GM10266 (cell line): ENCODE results near the gene GMPR2.

Experiments used
- DNase-seq: peaks from one replicate; pipeline ENCODE4 v3.0.0; 2012; ENCODE audit errors: extremely low spot score
- TF ChIP-seq, protein P1 (sequence below): IDR thresholded peaks from 2 replicates; pipeline ENCODE4 v1.5.1; 2012; ENCODE audit warnings: mild to moderate bottlenecking, low read depth; ENCODE audit not compliant: control insufficient read depth, insufficient read depth; ENCODE audit errors: missing control alignments

GMPR2 gene

DNA sequence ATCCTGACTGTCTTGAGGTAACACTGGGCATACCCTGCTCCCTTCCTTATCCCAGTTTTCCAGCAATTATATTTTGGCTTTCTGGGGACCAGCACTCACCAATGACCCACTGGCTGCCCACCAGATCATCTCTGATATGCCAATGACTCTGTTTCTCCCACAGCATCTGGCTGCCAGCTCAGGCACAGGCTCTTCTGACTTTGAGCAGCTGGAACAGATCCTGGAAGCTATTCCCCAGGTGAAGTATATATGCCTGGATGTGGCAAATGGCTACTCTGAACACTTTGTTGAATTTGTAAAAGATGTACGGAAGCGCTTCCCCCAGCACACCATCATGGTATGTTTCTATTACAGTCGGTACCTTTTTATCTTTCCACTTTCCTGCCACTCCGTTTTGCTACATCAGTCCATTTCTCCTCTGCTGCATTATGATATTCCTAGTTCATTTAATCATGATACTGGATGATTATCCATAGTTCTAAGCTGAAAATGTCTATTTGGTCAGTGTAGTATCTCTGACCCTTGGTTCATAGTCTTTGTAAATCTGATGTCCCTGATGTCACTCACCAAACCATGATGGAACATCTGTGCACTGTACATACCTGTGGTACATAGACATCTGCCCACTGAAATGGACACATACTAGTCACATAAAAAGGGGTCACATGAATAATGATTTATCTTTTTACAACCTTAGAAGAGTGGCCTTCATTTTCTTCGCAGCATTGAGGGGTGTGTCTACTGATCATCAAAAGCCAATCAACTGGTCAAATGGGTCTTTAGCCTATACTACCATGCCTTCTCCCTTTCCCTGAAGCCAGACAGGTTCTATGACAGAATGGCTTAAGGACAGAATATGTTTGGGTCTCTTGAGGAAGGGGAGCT, 3.3 kb downstream of the GMPR2 start:
- TF ChIP-seq, protein P1, sequence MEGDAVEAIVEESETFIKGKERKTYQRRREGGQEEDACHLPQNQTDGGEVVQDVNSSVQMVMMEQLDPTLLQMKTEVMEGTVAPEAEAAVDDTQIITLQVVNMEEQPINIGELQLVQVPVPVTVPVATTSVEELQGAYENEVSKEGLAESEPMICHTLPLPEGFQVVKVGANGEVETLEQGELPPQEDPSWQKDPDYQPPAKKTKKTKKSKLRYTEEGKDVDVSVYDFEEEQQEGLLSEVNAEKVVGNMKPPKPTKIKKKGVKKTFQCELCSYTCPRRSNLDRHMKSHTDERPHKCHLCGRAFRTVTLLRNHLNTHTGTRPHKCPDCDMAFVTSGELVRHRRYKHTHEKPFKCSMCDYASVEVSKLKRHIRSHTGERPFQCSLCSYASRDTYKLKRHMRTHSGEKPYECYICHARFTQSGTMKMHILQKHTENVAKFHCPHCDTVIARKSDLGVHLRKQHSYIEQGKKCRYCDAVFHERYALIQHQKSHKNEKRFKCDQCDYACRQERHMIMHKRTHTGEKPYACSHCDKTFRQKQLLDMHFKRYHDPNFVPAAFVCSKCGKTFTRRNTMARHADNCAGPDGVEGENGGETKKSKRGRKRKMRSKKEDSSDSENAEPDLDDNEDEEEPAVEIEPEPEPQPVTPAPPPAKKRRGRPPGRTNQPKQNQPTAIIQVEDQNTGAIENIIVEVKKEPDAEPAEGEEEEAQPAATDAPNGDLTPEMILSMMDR: no peak
- DNase-seq: no peak

DNA sequence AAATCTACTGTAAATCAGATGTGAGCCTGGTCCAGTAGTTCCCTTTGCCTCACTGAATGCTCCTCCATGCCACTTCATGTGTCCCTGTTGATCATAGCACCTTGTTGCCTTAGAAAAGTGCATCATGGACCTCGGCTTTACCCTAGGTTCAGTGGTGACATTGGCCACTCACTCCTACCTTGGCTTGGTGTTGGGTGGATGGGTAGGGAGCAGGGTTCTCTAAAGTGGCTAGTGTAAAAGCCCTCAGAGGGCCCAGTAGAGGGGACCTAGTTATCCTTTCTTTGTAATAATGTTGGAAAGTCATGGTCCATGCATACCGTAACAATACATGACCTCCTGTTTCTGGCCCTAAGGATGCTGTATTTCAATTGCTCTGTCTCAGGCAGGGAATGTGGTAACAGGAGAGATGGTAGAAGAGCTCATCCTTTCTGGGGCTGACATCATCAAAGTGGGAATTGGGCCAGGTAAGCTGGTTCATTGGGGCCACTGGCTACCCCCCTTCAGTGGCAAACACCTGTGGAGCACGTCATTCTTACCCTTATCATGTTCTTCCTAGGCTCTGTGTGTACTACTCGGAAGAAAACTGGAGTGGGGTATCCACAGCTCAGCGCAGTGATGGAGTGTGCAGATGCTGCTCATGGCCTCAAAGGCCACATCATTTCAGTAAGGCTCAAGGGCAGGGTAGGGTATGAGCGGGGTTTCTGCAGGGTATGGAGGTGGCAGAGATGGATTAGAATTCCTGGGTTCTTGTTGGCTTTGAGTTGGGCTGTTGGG, 4.1 kb downstream of the GMPR2 start:
- TF ChIP-seq, protein P1: no peak
- no peak for DNase-seq

DNA sequence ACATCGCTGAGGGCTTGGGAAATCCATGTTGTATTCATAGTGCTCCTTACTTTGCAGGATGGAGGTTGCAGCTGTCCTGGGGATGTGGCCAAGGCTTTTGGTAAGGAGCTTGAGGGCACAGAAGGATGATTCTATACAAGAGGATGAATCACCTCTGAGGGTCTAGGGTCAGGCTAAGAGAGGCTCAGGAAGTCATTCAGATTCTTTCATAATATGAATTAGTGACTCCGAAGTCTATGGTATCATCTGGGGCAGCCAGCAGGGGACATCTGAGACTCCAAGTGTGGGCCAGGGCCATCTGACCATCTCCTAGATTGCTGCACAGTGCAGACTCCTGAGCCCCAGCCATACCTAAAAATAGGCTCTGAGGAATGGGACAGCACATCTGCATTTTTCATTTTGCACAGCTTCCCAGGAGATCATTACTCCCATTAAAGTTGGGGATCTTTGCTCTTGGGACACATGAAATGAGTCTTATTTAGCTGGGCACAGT, 4.8 kb downstream of the GMPR2 start:
- TF ChIP-seq, protein P1: no peak
- no peak for DNase-seq

DNA sequence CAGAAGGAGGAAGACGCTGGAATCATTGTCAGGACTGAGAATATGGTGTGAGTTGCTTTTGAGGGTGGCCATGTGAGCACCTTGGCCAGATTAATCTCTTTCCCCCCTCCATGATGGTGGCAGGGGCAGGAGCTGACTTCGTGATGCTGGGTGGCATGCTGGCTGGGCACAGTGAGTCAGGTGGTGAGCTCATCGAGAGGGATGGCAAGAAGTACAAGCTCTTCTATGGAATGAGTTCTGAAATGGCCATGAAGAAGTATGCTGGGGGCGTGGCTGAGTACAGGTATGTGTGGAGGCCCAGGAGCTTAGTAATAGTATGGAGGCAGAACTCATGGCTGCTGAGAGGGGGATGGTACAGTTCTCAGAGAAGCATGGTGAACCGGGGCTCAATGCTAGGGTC, 5.4 kb downstream of the GMPR2 start:
- TF ChIP-seq, protein P1: no peak

DNA sequence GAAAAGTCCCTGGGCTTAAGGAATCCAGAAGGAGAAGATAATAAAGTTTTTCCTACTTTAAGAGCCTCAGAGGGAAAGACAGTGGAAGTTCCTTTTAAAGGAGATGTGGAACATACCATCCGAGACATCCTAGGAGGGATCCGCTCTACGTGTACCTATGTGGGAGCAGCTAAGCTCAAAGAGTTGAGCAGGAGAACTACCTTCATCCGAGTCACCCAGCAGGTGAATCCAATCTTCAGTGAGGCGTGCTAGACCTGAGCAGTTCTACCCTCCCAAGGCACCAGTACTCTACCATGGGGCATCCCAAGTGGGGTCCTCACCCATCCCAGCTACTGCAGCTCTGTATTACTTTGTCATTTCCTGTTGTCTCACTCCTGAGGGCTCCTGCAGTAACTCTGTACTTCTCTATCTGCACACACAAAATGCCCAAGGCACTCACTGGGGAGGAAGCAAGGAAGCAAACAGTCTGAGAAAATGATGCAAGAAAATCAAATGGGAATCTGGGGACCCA, 5.9 kb downstream of the GMPR2 start:
- no peak for DNase-seq
- TF ChIP-seq, protein P1: no peak

More for the DNA sequence above, 5.4 kb downstream of the GMPR2 start:
- no peak for DNase-seq

DNA sequence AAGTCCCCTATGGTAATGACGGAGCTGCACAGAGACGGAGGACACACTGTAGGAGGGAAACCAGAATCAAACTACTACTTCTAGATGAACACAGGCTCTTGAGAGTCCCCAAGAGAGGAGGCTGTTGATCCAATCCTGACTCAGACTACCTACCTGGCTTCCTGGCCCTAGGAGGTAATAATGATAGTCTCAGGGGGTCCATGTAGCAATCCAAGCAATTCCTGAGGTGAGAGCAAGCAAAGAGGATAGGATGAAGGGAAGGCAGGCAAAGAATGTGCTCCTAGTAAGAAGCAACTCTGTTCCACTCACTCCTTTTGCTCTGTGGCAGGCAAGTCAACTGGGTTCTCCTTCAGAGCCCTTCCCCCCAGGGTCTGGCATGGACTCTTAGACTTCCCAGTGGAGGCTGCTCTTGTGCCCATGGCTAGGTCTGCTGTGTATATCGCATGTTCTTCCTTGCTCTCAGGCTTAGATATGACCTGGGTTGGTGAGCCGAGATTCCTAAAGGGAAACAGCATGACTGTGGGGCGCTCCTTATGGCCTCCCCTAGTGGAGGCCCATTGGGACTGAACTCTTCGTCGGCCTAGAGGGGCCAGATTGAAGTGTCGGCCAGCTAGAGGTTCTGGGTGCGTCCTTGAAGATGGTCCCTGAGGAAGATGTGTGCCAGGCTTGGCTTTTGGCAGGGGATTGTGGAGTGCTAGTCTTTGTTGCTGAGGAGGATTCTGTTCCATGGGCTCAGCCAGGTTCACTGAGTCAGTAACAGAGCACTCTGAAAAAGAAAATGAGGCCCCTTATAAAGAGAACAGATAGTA, 7.6 kb downstream of the GMPR2 start:
- TF ChIP-seq, protein P1: no peak
- no peak for DNase-seq
